ENCODE results near the gene GATB. TPM values are rescaled to one million over a fixed set of nuclear protein-coding genes. Genes with fewer than 3 reads are reported as not detected.
A peak's percentile ranks its signal among the peaks of the same experiment; 100 is the strongest.

GATB gene, protein sequence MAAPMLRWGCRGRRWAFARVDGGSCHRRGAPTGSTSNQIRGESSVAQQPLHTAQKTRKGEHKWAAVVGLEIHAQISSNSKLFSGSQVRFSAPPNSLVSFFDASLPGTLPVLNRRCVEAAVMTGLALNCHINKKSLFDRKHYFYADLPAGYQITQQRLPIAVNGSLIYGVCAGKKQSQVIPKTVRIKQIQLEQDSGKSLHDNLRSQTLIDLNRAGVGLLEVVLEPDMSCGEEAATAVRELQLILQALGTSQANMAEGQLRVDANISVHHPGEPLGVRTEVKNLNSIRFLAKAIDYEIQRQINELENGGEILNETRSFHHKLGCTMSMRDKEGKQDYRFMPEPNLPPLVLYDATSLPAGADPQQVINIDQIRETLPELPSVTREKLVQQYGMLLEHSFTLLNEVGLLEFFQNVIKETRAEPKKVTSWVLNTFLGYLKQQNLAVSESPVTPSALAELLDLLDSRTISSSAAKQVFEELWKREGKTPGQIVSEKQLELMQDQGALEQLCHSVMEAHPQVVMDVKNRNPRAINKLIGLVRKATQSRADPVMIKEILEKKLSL
- total RNA-seq = 20.9 and 26.0 TPM in 2 replicates
- polyA plus RNA-seq (2012) = 18.2 TPM

DNA sequence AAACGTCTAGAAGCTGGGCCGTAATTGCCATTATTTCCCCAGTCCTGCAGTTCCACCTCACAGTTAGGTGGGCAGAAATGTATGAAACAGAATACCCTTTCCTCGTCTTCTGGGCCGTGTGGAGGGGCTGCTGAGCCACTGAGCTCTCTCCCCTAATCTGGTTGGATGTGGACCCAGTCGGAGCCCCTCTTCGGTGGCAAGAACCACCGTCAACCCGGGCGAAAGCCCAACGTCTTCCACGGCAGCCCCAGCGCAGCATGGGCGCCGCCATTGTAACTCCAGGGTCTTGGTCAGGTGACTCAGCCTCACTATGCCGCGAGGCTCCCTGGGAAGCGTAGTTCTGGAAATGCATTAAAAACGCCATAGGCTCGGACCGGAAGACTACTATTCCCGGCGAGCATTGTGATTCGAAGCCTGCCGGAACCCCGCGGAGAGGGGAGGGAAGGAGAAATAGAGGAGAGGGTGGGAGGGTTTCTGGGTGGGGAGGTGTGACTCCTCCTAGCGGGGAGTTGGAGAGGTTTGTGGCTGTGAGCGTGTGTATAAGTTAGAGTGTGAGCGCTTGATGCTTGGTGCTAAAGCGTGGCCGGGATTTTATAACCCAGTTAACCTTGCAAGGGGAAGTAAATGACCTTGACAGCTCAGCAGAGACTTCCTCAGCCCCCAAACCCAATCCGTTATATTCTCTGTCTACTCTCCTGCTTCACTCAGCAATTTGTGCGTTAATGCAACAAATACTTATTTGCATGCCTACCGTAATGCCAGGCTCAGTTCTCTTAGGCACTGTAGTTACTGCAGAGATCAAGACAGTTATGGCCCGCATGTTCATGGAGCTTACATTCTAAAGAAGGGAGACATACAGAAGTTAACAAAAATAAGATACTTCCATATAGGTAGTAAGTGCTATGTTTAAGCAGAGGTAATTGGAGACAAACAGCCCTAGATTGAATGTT is at the start of gene GATB:
Gene GATB, minus strand, starts transcription at position 296 of the 950 bp plus-strand sequence. Its CDS starts 25 bp downstream, at position 271.
- DNase-seq (ENCODE audit: low read depth) = peak; percentile 98

DNA sequence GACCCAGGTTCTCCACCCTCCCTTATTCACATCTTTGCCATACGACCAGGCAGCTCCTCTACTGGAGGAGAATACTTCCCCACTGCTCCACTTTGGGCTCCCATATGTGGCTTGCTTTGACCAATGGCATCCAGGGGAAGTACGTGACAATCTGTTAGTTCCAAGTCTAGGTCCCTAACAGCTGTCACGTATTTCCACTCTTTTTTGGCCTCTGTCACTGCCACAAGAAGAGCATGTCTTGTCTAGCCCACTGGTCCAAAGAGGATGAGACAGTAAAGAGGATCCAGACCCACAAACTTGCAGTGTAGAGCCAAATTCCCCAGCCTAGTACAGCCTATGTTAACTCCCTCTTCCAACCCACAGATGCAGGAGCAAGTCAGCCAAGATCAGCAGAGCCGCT is 49.7 kb upstream of the GATB start:
- DNase-seq (ENCODE audit: low read depth) = peak; percentile 80

DNA sequence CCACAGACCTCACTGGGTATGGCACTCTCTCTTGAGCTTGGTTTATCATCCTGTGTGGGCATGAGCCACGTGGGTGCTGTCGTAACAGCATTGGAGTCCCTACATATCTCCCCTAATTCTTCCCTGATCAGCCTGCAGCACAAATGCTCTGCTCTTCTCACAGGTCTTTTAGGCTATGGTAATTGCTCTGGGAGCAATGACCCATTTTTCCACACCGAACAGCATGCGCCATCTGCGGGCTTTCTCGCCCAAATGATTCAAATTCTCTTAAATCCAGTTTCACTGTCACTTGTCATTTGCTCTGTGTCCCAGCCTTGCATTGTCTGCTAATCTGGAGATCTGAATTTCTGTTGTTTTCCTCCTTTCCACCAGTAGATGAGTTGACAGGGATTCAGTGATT is 48.9 kb upstream of the GATB start:
- no peak for DNase-seq (ENCODE audit: low read depth)

DNA sequence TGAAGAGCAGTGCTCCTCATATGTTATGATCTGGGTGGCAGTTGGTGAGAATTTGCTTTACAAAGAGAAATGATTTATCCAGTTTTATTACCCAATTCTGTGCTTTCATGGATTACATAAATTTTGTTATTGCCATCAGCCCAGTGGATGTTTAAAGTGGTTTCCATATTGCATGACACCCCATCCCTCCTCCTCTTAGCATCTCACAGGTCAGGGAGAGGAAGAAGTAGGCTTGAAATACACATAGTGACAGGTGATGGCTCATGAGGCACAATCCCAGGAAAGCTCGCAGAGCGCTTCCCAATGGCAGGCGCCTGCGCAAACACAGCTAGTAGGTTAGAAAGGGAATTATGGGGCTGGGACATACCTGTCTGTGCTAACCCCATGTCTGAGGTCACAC is 47.7 kb upstream of the GATB start:
- no peak for DNase-seq (ENCODE audit: low read depth)

DNA sequence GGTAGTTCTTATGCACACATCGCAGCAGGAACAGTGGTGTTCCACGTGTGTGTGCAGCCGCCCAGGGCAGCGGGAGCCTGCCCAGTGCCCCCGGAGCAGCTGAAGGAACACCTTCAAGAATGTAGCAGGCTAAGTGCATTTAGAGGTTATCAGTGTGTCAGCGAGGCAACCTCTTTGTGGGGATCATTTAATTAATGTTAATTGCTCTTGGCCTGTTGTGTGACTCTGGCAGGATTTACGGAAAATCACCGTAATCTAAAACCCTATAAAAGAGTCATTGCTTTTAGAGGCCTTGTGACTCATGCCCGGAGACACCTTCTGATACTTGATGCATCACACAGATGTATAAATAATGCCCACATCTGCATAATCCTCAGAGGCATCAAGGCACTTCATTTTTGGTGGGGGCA is 47.3 kb upstream of the GATB start:
- peak; percentile 19 for DNase-seq (ENCODE audit: low read depth)

DNA sequence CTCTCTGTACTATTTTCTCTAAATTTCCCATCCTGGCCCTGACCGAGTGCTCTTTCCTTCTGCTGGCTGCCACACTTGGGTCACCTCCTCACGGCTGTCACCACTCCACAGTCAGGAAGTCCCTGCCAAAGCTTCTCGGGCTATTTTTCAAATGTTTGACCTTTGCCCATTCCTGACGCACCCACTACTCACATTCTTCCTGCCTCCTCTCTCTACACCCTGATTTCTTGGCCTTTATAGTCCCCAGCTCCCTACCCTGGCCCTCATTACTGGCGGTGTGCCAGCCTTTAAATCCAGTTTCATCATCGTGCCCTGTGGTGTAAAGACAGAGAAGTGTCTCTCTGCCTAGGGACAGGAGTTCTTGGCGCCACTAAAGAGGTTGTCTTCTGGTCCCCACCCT is 46.4 kb upstream of the GATB start:
- peak; percentile 35 for DNase-seq (ENCODE audit: low read depth)

DNA sequence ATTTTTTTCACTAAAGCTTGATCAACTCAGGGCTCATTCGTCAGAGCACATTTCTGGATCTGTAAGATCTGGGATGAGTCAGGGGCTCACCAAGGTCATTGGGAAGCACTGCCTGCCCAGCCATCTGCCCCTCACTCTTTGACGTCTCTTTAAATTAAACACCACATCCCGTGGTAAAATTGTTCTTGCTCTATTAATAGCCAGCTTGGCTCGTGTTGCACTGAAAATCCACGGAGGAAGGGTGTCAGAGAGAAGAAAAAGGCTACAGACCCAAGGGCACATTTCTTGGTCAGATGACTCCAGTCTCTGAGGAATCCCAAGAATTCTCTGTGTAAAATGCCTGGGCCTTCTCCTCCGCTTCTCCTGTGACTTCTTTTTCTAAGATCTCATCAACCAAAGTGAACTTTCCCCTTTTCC is 45.7 kb upstream of the GATB start:
- DNase-seq (ENCODE audit: low read depth) = peak; percentile 91

DNA sequence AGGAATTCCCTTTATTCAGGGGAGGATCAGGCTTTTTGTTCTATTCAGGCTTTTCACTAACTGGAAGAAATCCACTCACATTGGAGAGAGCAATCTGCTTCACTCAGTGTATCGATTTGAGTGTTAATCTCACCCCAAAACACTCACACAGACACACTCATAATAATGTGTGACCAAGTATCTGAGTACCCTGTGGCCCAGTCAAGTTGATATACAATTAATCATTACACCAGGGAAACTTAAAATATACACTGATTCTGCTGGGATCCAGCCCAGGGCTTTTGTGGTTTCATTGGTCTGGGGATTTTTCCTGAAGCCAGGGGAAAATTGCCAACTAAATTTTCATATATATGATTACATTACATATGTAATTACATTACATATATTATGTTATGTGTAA is 44.0 kb upstream of the GATB start:
- peak; percentile 33 for DNase-seq (ENCODE audit: low read depth)

DNA sequence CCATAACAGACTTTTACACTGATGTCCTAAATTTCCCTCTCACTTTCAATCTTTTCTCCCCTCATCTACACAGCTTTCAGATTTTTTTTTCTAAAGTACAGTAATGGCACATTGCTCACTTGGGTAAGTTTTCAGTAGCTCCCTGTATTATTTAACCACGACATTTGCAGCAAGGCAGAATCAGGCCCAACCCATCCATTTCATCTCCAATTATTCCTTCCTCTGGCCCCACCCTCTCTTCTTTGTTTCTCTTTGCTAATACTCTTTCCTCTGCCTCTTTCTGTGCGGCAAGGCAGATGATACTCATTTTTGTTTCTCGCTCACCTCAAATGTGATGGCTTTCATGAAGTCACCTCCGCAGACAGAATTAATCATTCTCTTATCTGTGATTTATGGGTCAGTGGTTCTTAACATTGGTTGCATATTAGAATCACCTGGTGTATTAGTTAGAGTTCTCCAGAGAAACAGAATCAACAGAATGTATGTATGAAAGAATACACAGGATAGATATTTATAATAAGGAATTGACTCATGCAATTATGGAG is 43.4 kb upstream of the GATB start:
- DNase-seq (ENCODE audit: low read depth) = no peak

DNA sequence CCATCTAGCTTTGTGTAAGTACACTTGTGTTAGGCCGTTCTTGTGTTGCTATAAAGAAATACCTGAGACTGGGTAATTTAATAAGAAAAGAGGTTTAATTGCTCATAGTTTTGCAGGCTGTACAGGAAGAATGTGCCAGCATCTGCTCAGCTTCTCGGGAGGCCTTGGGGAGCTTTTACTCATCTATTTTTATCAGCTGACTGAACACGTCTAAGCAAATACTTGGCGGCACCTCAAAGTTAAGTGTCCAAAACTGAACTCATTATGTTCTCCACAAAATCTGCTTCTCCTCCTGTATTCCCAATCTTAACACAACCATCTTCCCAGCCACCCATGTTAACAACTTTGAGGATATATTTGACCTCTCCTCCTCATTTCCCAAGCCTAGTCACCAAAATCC is 42.4 kb upstream of the GATB start:
- DNase-seq (ENCODE audit: low read depth) = peak; percentile 23

DNA sequence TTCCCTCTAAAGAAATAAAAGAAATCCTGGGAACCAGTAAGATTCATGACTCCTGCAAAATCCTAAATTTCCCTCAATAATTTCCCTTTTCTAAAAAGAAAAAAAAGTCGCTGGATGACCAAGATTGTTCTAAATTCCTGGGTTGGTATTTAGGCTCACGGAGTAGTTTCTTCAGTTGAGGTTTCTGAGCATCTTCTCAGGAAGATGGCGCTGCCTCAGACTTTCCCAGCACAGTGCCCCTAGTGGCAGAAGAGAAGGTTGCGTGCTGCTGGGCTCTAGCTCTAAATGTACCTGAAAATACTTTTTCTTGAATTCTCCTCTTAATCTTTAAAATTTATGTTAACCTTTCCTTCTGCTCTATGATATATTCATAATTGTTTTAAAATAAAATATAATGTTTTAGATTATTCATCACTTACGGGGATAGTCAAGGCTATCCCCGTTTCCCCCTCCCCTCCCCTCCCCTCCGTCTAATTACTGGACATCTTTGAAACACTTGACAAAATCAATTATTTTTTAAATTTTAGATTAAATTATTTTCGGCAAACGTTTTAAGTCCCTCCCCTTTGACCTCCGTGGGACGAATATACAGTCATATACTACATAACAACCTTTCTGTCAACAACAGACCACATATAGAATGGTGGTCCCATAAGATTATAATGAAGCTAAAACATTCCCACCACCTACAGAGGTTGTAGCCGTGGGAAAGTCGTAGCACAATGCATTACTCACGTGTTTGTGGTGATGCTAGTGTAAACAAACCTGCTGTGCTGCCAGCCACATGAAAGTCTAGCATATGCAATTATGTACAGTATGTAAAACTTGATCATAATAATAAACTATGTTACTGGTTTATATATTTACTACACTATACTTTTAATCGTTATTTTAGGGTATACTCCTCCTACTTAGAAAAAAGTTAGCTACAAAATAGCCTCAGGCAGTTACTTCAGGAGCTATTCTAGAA is 41.0 kb upstream of the GATB start:
- DNase-seq (ENCODE audit: low read depth) = no peak

DNA sequence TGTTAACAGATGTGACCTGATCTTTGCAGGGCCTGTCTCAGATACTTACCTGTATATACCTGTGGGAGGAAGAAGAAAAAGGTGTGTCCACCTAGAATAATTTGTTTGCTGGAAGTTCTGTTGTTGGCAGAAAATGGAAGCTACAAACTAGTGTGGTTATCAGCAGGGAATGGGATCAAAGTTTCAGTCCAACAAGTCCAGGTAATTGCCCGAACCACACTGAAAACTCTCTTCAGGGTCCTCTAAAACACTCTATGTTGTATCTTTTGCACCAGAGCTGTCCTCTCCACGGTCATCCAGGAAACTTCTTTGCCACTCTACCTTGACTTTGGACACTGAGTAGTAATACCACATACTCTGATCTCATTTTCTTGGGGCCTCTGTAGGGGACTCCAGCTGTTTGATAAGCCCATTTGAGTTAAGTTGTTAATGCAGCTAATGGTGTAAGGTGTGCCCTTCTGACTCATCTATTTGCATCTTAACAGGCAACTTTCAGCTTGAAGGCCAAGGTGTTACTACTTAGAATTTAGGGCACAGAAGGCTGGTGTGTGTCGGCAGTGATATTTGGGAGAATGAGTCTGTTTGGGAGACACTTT is 38.7 kb upstream of the GATB start:
- DNase-seq (ENCODE audit: low read depth) = no peak

DNA sequence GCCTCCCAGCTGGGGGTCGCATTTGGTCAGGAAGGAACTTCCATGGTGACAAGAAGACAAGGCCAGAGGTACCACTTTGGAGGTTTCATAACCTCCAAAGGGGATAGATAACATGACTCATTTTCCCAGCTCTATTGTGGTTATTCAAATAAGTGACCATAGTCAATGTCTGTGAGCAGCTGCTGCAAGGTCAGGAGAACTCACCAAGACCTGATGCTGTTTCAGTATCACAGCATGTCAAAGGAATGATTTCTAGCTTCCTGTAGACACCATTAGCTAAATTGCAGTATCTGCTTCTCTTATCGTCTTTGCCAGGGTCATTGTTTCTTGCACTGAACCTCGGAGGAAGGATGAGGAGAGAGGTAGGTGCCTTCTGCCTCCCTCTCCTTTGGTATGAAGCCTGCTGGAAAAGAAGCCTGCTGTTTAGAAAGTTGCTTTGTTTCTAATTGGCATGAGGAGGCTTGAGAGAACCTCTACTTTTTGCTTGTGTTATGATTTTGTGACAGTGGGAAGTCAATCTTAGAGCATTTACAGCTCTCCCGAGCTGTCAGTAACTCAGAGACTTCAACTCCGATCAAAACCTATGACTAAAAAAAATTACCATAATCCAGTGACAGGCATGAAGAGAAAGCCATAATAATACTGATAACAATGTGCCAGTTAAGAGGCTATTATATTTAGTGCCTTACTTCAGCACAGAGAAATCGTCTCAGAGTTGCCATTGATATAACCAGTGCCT is 38.0 kb upstream of the GATB start:
- DNase-seq (ENCODE audit: low read depth) = peak; percentile 89

DNA sequence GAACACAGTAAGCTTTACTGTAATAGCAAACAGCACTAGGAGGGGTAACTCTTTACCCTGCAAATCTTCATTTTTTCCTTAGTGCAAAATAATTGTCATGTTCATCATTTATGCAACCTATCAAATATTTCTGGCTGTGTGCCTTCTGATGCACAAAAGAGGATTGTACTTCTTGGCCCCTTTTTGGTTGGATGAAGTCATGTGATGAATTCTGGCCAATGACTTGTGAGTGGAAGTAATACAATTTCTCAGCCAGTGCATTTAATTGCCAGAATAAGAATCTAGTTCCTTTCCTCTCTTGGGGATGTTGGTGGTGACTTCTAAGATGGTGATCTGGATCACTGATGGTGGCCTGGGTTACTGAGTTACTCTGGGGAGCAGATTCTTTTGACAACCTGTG is 37.0 kb upstream of the GATB start:
- DNase-seq (ENCODE audit: low read depth) = no peak

DNA sequence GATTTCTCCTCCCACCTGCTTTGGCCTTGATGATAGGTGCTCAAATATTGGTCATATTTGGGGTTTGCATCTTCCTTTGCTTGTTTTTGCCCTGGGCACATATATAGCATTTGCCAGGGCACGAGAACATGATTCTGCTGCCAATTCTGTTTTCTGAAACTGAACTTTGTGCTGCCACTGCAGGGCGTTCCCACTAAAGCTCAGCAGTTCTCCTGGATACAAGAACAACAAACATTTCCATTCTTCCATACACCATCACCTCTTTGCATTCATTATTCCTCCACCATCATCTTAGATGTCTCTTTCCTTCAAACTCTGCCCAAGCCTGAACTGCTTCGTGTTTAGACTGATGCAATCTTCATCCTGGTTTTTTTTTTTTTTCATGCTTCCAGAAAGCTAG is 36.3 kb upstream of the GATB start:
- DNase-seq (ENCODE audit: low read depth) = no peak

DNA sequence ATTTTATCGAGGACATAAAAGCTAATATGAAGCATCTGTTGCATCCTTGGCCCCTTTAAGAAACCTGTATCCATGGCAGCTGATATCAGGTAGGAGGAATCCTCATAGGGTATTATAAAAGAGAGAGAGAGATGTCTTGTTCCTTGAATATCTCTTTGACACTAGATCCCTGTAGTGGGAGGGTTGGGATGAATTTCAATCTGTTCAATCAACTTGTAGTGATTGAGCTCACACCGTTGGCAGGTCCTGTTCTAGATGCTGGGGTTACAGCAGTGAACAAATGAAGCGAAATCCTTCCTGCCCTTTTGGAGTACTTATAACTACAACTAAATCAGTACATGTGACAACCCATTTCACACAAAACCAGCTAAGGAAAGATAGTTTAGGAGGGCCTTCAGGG is 35.3 kb upstream of the GATB start:
- no peak for DNase-seq (ENCODE audit: low read depth)

DNA sequence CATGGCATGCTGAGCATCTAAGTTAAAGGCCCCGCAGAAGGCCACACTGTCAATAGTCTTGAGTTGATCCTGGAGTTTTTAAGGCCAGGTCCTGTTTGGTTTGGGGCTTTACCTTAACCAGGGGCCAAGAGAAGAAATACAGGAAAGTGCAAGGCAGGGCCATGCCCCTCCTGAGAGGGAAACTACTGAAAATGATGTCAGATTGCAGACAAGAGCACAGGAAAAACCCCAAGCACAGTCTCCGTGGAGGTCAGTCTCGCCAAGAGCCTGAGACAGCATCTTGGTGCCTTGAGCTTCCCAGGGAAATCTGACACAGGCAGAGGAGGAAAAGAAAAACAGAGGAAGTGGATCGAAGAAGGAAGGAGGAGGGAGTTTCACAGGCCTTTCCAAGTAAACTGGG is 32.2 kb upstream of the GATB start:
- DNase-seq (ENCODE audit: low read depth) = no peak

DNA sequence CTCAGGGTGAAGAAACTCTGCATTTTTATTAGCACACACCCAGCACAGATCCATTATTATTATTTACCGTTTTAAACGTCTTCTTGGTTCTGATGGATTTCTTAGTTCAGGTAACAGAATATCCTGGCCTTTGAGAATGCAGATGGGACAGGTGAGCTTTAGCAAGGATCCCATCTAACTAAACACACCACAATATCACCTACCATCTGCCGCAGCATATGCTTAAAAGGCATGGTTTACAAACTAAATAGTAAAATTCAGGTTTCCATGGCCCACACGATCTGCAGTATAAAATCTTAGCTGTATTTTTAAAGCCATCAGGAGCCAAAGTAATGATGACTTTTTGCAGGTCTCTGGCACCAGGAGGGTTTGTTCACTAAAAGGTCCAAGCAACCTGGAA is 31.7 kb upstream of the GATB start:
- DNase-seq (ENCODE audit: low read depth) = no peak

DNA sequence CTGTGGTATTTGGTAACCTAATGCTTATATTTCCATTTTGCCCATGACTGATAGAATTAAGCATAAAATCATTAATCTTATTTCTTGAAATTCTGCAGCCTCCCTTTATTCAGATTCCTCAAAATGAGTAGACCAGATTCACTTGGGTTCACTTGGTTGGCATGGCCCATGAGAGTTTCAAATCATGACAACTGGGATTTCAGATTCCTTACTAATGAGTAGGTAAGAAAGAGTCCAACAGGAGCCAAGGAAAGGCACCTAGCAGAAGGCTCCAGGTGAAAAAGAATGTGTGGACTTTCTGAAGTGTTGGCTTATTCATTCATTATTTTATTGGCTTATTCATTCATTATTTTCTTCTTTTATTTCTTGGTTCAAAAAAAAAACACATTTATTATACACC is 27.2 kb upstream of the GATB start:
- DNase-seq (ENCODE audit: low read depth) = no peak

All from myocyte (in vitro differentiated cells).